Loucy (cell line): Measurements from ENCODE around the gene ANO9.
"Not testable (repeated sequence)": the region's sequence is repeated elsewhere in the genome, so short reads cannot be mapped to it uniquely, and the experiment has no call there.

Experiments used
- EZH2phosphoT487 ChIP-seq: fragments of 200-600 bp; IDR thresholded peaks from 2 replicates; pipeline ENCODE4 v1.6.1; 2018; ENCODE audit warnings: antibody characterized with exemption, mild to moderate bottlenecking, moderate library complexity, borderline replicate concordance
- TF ChIP-seq, protein P1 (sequence below): fragments of 200-600 bp; sonication (generic); conservative IDR thresholded peaks from 2 replicates; pipeline ENCODE4 v1.5.1; 2014; ENCODE audit warnings: mild to moderate bottlenecking, antibody characterized with exemption, low read length

- TF ChIP-seq EZH2phosphoT487: not testable (repeated sequence)
- TF ChIP-seq, protein P1, sequence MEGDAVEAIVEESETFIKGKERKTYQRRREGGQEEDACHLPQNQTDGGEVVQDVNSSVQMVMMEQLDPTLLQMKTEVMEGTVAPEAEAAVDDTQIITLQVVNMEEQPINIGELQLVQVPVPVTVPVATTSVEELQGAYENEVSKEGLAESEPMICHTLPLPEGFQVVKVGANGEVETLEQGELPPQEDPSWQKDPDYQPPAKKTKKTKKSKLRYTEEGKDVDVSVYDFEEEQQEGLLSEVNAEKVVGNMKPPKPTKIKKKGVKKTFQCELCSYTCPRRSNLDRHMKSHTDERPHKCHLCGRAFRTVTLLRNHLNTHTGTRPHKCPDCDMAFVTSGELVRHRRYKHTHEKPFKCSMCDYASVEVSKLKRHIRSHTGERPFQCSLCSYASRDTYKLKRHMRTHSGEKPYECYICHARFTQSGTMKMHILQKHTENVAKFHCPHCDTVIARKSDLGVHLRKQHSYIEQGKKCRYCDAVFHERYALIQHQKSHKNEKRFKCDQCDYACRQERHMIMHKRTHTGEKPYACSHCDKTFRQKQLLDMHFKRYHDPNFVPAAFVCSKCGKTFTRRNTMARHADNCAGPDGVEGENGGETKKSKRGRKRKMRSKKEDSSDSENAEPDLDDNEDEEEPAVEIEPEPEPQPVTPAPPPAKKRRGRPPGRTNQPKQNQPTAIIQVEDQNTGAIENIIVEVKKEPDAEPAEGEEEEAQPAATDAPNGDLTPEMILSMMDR: not testable (repeated sequence)
Measured at GRCh38 chr11:434999-435740, 6.6 kb downstream of the ANO9 start.
